K562 (cell line): ENCODE results near the gene AGFG2.

Source experiments
- BRCA1 ChIP-seq, 2 experiments: fragments of 450-650 bp in 1 of 2; sonication (generic) in 1 of 2; formaldehyde crosslinking in 1 of 2; IDR thresholded peaks; 2 replicates each; pipeline versions ENCODE4 v1.5.0 to v1.6.1; 2017 to 2020; ENCODE audit warnings: mild to moderate bottlenecking in 1 of 2, missing genetic modification reagents in 1 of 2
- ELF4 ChIP-seq: fragments of 450-650 bp; formaldehyde crosslinking; IDR thresholded peaks from 2 replicates; pipeline ENCODE4 v1.4.0; 2022; ENCODE audit warnings: missing genetic modification characterization
- FOXP4 ChIP-seq: sonication (generic); formaldehyde crosslinking; IDR thresholded peaks from 2 replicates; pipeline ENCODE4 v1.8.0; 2022; ENCODE audit warnings: mild to moderate bottlenecking, missing genetic modification reagents, borderline replicate concordance
- JUND ChIP-seq, 2 experiments: IDR thresholded peaks; 2 replicates in 1 of 2; 3 replicates in 1 of 2; pipeline ENCODE4 v1.6.1; 2011; ENCODE audit warnings: borderline replicate concordance in 2 of 2, low read depth in 2 of 2, low read length in 2 of 2, improper control_type of control experiment in 1 of 2, missing biosample characterization in 1 of 2, missing genetic modification characterization in 1 of 2, missing genetic modification reagents in 1 of 2
- MAFF ChIP-seq: IDR thresholded peaks from 2 replicates; pipeline ENCODE4 v1.6.1; 2012; ENCODE audit warnings: low read length, improper control_type of control experiment
- PRMT5 ChIP-seq: sonication (generic); formaldehyde crosslinking; IDR thresholded peaks from 2 replicates; pipeline ENCODE4 v1.5.0; 2020; ENCODE audit warnings: missing genetic modification reagents
- RAD51 ChIP-seq: fragments of 450-650 bp; IDR thresholded peaks from 2 replicates; pipeline ENCODE4 v1.7.1; 2016; ENCODE audit warnings: low read depth, mild to moderate bottlenecking, borderline replicate concordance
- REST ChIP-seq, 2 experiments: fragments of 450-650 bp; formaldehyde crosslinking in 1 of 2; IDR thresholded peaks; 2 replicates each; pipeline versions ENCODE4 v1.4.0 to v1.6.1; 2014 to 2020; ENCODE audit warnings: mild to moderate bottlenecking in 2 of 2, borderline replicate concordance in 1 of 2, low read depth in 1 of 2
- SIN3B ChIP-seq: fragments of 450-650 bp; IDR thresholded peaks from 2 replicates; pipeline ENCODE4 v1.6.1; 2017; ENCODE audit warnings: low read depth, mild to moderate bottlenecking, moderate library complexity
- STAT5B ChIP-seq: fragments of 250-450 bp; sonication (Bioruptor Pico); IDR thresholded peaks from 2 replicates; pipeline ENCODE4 v1.8.0; 2021; ENCODE audit warnings: mild to moderate bottlenecking, inconsistent platforms
- ZFP30 ChIP-seq: fragments of 250-450 bp; sonication (Bioruptor Pico); IDR thresholded peaks from 2 replicates; pipeline ENCODE4 v1.8.0; 2022; ENCODE audit warnings: moderate library complexity, mild to moderate bottlenecking, inconsistent platforms, borderline replicate concordance

- TF ChIP-seq STAT5B (CRISPR knock-in tag) (no peak), JUND (IDR thresholded peaks at IDR 0.05; ENCODE audit: borderline replicate concordance, low read depth, low read length) (no peak), JUND (tag; IDR thresholded peaks at IDR 0.05; ENCODE audit: borderline replicate concordance, low read depth, low read length) (no peak), ZFP30 (CRISPR knock-in tag) (no peak), SIN3B (no peak), BRCA1 (IDR thresholded peaks at IDR 0.05) (no peak), BRCA1 (CRISPR knock-in tag; IDR thresholded peaks at IDR 0.05) (no peak), REST (IDR thresholded peaks at IDR 0.05; ENCODE audit: borderline replicate concordance) (no peak), REST (CRISPR knock-in tag; IDR thresholded peaks at IDR 0.05; ENCODE audit: low read depth) (no peak), RAD51 (no peak), FOXP4 (CRISPR knock-in tag) (no peak), MAFF (no peak), ELF4 (CRISPR knock-in tag) (no peak), PRMT5 (CRISPR knock-in tag) (no peak)
These were observed 36.9 kb downstream of the AGFG2 start for GRCh38 chr7:100575746-100576383.
